ENCODE measurements around the gene COPS7A.

COPS7A gene, protein sequence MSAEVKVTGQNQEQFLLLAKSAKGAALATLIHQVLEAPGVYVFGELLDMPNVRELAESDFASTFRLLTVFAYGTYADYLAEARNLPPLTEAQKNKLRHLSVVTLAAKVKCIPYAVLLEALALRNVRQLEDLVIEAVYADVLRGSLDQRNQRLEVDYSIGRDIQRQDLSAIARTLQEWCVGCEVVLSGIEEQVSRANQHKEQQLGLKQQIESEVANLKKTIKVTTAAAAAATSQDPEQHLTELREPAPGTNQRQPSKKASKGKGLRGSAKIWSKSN

DNA sequence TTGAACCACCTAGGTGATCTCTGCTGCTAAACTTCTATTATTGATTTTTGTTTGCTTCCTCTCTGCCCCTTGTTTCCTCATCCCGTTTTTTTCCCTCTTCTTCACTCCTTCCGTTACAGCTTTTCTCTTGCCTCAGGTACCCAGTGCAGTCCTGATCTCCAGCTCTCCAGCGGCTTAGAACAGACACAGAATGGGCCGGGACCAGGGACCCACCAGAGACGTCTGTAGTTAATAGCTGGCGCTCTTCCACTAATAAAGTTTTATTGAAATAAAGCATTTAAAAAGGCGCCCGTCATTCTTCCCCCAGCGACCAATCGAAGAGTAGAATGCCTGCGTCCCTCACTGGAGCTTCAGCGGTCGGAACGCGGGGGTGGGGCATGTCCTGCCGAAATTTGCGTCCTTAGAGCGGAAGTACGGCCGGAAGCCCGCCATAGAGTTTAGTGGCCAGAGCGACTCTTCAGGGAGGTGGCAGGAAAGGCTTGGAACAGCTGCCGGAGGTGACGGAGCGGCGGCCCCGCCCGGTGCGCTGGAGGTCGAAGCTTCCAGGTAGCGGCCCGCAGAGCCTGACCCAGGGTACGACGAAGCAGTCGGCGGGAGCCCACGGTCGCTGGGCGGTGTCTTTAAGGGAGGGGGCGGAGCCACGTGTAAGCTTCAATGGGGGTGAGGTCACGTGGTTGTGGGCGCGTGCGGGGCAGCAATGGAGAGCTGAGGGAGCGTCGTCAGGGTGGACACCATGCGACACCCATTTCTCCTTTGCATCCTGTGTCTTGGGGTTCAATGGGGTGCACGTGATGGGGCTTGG is at the start of gene COPS7A:
Gene COPS7A, plus strand, starts transcription at position 440 of the 802 bp plus-strand sequence. CDS start 611 bp downstream, outside the sequence.
- H3K4me3 ChIP-seq (ENCODE audit: low read length) = peak within 1 kb of the TSS; percentile 79
- peak within 1 kb of the TSS; percentile 82 for H3K9ac ChIP-seq (ENCODE audit: low read depth, low read length)
- H3K9me3 ChIP-seq (ENCODE audit: insufficient read depth, low read depth, low read length) = no peaks in the 10 kb centered on the region

DNA sequence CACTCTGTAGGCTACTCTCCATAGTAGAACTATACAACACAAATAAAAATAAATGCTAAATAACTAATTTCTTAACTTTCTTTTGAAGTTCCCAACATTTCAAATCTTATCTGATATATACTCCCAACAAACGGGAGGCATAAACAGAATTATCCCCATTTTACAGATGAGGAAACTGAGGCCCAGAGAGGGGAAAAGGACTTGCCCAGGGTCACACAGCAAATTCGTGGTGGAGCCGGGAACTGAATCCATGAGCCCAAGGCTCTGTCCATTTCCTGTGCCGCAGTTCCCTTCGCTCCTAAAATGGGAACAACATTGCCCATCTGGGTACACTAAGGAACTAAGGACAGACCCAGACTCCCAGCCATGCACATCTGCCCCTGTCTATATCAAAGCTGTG is 46.9 kb upstream of the COPS7A start:
- Histone ChIP-seq H3K36me3 (ENCODE audit: insufficient read depth, low read depth, low read length) (peaks cover 94% of the 10 kb centered on the region), H3K27me3 (ENCODE audit: insufficient read depth, low read length) (no peaks in the 10 kb centered on the region), H3K27ac (ENCODE audit: low read length) (no peak overlapping the region), H3K4me3 (ENCODE audit: low read length) (no peak overlapping the region), H3K9me3 (ENCODE audit: insufficient read depth, low read depth, low read length) (no peaks in the 10 kb centered on the region), H3K4me1 (ENCODE audit: insufficient read depth, low read length) (no peaks in the 10 kb centered on the region), H3K9ac (ENCODE audit: low read depth, low read length) (no peak overlapping the region)

More for the DNA sequence above, at the start of gene COPS7A:
- H3K4me1 ChIP-seq (ENCODE audit: insufficient read depth, low read length) = peaks cover 6% of the 10 kb centered on the region; the same call in 1 of the 2 replicates
- H3K36me3 ChIP-seq (ENCODE audit: insufficient read depth, low read depth, low read length) = peaks cover 16% of the 10 kb centered on the region
- H3K27ac ChIP-seq (ENCODE audit: low read length) = peak within 1 kb of the TSS; percentile 85
- peaks cover 7% of the 10 kb centered on the region; the same call in 1 of the 2 replicates for H3K27me3 ChIP-seq (ENCODE audit: insufficient read depth, low read length)

DNA sequence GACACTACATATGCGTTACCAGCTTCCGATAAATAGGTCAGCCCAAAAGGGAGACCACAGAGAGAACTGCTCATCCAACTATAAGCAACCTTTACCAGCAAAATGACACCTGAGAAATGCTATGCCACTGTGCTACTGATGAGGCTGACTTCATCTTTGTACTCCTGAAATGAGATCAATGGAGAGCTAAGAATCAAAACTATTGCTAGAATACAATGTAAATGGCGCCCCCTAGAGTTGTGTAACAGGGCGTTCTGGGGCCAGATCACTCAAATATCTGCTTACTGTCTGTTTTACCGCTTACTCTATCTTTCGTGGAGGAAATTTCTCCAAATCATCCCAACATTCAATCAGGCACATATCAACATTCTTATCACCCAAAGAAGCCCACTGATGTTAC is 39.2 kb upstream of the COPS7A start:
- Histone ChIP-seq H3K27me3 (ENCODE audit: insufficient read depth, low read length) (no peaks in the 10 kb centered on the region), H3K36me3 (ENCODE audit: insufficient read depth, low read depth, low read length) (peaks cover 50% of the 10 kb centered on the region), H3K9ac (ENCODE audit: low read depth, low read length) (no peak overlapping the region)

DNA sequence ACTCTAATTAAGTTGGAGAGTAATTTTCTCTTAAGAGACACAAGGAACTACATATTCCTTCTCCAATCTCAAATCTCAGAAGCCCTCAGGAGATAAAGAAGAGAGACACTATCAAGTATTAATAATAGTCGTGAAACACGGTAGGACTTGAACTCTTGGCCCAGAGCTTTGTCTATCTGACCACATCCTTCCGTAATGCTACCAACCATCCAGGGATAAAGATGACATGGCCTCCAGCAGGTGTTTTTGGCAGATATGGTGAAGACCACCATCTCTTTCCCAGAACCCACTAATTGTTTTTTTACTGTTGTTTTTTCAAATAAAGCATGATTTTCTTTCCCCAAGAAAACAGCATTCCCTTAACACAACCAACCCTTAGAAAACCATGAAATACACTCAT is 38.0 kb upstream of the COPS7A start:
- no peak overlapping the region for H3K27ac ChIP-seq (ENCODE audit: low read length)
- H3K36me3 ChIP-seq (ENCODE audit: insufficient read depth, low read depth, low read length) = peaks cover 39% of the 10 kb centered on the region
- peaks cover 6% of the 10 kb centered on the region; the same call in 1 of the 2 replicates for H3K4me1 ChIP-seq (ENCODE audit: insufficient read depth, low read length)
- H3K27me3 ChIP-seq (ENCODE audit: insufficient read depth, low read length) = no peaks in the 10 kb centered on the region
- no peaks in the 10 kb centered on the region for H3K9me3 ChIP-seq (ENCODE audit: insufficient read depth, low read depth, low read length)
- H3K9ac ChIP-seq (ENCODE audit: low read depth, low read length) = no peak overlapping the region
- no peak overlapping the region for H3K4me3 ChIP-seq (ENCODE audit: low read length)

More for the DNA sequence above, 39.2 kb upstream of the COPS7A start:
- H3K9me3 ChIP-seq (ENCODE audit: insufficient read depth, low read depth, low read length) = no peaks in the 10 kb centered on the region
- no peak overlapping the region for H3K27ac ChIP-seq (ENCODE audit: low read length)
- H3K4me3 ChIP-seq (ENCODE audit: low read length) = no peak overlapping the region
- H3K4me1 ChIP-seq (ENCODE audit: insufficient read depth, low read length) = peaks cover 6% of the 10 kb centered on the region; the same call in 1 of the 2 replicates

DNA sequence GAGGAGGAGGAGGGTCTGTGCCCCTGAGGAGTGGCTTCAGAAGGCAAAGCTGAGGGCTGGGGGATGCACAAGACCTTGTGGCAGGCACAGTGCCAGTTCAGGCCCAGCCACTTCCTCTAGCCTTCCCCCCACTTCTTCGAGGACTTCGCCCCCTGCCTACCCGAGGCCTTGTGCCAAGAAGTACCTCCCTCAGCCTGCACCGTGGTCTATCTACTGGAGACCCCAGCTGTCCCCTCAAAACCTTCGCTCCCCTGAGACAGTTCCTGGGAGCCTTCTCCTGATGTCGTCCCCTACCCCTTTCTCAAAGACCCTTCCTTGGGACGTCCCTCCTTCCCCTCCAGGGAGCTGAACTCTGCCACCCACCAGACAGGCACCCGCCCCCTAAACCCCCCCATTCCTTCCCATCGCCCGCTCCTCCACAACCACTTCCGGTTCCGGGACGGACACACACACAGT is 35.3 kb upstream of the COPS7A start:
- peak overlapping the region; percentile 60 for H3K27ac ChIP-seq (ENCODE audit: low read length)
- H3K4me3 ChIP-seq (ENCODE audit: low read length) = peak overlapping the region; percentile 88
- H3K4me1 ChIP-seq (ENCODE audit: insufficient read depth, low read length) = peaks cover 6% of the 10 kb centered on the region; the same call in 1 of the 2 replicates
- H3K9me3 ChIP-seq (ENCODE audit: insufficient read depth, low read depth, low read length) = no peaks in the 10 kb centered on the region
- peak overlapping the region; percentile 94 for H3K9ac ChIP-seq (ENCODE audit: low read depth, low read length)
- peaks cover 22% of the 10 kb centered on the region; the same call in 1 of the 2 replicates for H3K36me3 ChIP-seq (ENCODE audit: insufficient read depth, low read depth, low read length)
- H3K27me3 ChIP-seq (ENCODE audit: insufficient read depth, low read length) = no peaks in the 10 kb centered on the region

DNA sequence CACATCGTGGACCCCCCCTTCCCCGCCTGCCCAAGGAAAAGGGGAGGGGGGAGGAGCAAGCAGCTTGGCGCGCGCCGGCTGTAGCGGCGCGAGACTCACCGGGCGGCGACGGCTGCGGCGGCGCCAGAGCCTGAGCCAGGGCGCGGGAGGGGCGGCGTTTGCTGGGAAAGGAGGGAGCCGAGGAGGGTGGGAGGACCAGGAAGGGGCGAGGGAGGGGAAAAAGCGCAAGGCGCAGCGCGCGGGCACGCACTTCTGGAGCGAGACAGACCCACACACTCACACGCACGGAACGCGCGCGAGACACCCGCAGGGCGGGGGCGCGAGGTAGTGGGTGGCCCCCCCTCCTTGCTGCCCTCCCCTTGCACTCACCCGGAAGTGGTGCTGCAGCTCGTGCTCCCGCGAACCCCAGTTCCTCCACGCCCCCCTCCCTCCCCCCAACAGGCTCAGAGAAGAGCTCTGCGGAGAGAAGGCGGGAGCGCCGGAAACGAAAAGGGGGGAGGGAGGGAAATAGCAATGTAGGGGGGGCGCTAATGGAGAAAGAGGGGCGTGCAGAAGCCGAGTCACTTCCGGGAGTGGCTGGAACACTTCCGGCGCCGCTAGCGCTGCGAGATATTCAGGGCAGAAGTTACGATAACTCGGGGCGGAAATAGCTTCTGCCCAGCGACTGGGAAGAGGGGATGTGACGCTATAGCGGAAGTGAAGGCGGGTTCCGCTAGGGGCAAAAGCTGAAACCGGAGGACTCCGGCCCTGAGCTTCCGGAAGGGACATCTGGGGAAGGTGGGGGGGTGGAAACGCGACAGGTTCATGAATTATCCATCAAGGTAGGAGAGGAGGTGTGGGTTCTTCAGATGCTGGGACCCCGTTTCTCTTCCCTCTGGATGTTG is 34.6 kb upstream of the COPS7A start, which contains the start of gene ZNF384:
Gene ZNF384, minus strand, starts transcription at position 377 of the 884 bp plus-strand sequence. CDS start 9,855 bp downstream, outside the sequence.
- Histone ChIP-seq H3K27me3 (ENCODE audit: insufficient read depth, low read length) (no peaks in the 10 kb centered on the region), H3K27ac (ENCODE audit: low read length) (peak within 1 kb of the TSS; percentile 60), H3K4me3 (ENCODE audit: low read length) (peak within 1 kb of the TSS; percentile 88), H3K9ac (ENCODE audit: low read depth, low read length) (peak within 1 kb of the TSS; percentile 94), H3K9me3 (ENCODE audit: insufficient read depth, low read depth, low read length) (no peaks in the 10 kb centered on the region), H3K36me3 (ENCODE audit: insufficient read depth, low read depth, low read length) (peaks cover 16% of the 10 kb centered on the region; the same call in 1 of the 2 replicates), H3K4me1 (ENCODE audit: insufficient read depth, low read length) (peaks cover 6% of the 10 kb centered on the region; the same call in 1 of the 2 replicates)

DNA sequence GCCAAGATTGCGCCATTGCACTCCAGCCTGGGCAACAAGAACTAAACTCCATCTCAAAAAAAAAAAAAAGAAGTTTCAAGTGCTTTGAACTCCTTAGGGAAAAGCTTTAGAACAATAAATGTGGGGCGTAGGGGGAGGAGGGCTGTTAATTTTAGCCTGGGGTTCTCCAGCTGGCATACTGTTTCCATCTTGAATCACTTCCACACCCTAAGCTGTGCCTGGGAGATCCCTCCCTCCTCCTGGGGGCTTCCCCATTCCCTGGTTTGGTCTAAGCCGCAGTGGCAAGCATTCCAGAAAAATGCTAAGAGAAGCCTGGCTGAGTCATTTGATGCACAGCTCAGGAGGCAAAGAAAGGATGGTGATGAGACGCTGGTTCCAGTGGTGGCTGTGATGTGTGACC is 32.4 kb upstream of the COPS7A start:
- H3K9ac ChIP-seq (ENCODE audit: low read depth, low read length) = no peak overlapping the region

DNA sequence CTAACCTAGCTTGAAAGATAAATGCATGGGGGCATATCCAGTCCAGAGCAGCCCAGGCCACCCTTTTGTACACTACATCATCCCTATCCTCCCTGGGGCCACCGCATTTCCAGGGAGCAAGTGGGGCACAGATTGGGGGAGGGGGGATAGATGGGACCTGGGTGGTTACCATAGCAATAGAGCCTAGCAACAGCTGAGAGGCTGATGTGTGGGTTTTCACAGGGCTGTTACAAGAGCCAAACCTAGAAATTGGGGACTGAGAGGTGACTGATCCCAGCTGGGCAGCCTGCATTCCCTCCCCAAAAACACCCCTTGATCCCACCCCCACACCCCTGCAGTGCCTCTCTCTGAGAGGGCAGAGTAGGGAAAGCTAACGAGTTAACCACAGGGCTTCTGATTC is 31.0 kb upstream of the COPS7A start:
- Histone ChIP-seq H3K27ac (ENCODE audit: low read length) (no peak overlapping the region), H3K9ac (ENCODE audit: low read depth, low read length) (no peak overlapping the region), H3K4me1 (ENCODE audit: insufficient read depth, low read length) (peaks cover 2% of the 10 kb centered on the region; the same call in 1 of the 2 replicates), H3K9me3 (ENCODE audit: insufficient read depth, low read depth, low read length) (no peaks in the 10 kb centered on the region), H3K4me3 (ENCODE audit: low read length) (no peak overlapping the region), H3K36me3 (ENCODE audit: insufficient read depth, low read depth, low read length) (peaks cover 8% of the 10 kb centered on the region; the same call in 1 of the 2 replicates), H3K27me3 (ENCODE audit: insufficient read depth, low read length) (no peaks in the 10 kb centered on the region)

More for the DNA sequence above, 32.4 kb upstream of the COPS7A start:
- Histone ChIP-seq H3K27me3 (ENCODE audit: insufficient read depth, low read length) (no peaks in the 10 kb centered on the region), H3K27ac (ENCODE audit: low read length) (no peak overlapping the region), H3K4me1 (ENCODE audit: insufficient read depth, low read length) (peaks cover 6% of the 10 kb centered on the region; the same call in 1 of the 2 replicates), H3K4me3 (ENCODE audit: low read length) (no peak overlapping the region), H3K9me3 (ENCODE audit: insufficient read depth, low read depth, low read length) (no peaks in the 10 kb centered on the region), H3K36me3 (ENCODE audit: insufficient read depth, low read depth, low read length) (peaks cover 14% of the 10 kb centered on the region; the same call in 1 of the 2 replicates)

DNA sequence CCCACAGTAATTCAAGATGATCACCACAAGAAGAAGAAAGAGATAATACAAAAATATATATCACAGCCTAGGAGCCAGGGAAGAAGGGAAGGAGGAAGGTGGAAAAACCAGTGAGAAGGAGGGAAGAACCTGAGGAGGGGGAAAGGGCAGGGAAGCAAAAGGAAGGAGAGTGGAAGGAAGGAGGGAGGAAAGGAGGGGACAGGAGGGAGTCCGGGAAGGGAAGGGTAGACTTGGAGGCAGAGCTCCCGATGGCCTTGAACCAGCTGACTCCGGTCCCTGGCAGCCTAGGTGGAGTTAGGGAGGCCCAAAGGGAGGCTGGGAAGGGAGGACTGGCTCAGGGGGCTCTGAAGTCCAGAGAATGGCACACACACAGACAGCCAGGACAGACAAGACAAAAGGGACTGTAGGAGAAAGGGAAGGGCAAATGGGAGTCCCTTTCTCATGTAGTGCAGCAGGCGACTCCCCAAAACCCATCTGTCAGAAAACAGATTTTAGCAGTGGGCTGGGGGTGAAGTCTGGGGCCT is 30.0 kb upstream of the COPS7A start:
- Histone ChIP-seq H3K27me3 (ENCODE audit: insufficient read depth, low read length) (peaks cover 8% of the 10 kb centered on the region), H3K4me3 (ENCODE audit: low read length) (no peak overlapping the region), H3K36me3 (ENCODE audit: insufficient read depth, low read depth, low read length) (peaks cover 8% of the 10 kb centered on the region; the same call in 1 of the 2 replicates), H3K27ac (ENCODE audit: low read length) (no peak overlapping the region), H3K4me1 (ENCODE audit: insufficient read depth, low read length) (no peaks in the 10 kb centered on the region; the same call in 1 of the 2 replicates), H3K9ac (ENCODE audit: low read depth, low read length) (no peak overlapping the region), H3K9me3 (ENCODE audit: insufficient read depth, low read depth, low read length) (no peaks in the 10 kb centered on the region)

DNA sequence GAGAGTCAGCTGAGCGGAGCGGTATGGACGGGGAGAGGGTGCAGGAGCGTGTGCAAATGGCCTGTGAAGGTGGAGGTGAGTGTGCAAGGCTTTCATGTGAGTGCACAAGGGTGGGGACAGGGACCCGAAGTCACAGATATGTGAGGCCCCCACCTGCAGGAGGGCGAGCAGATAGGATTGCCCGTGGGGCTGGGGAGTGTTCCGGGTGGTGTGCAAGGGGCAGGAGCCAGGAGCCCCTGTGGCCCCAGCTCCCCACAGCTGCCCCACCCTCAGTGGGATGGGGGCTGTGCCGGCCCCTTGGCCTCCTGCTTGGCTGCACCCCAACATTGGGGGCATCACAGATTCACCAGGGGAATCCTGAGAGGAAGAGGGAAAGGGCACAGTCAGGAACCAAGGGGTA is 29.1 kb upstream of the COPS7A start:
- Histone ChIP-seq H3K9me3 (ENCODE audit: insufficient read depth, low read depth, low read length) (no peaks in the 10 kb centered on the region), H3K36me3 (ENCODE audit: insufficient read depth, low read depth, low read length) (peaks cover 8% of the 10 kb centered on the region; the same call in 1 of the 2 replicates), H3K9ac (ENCODE audit: low read depth, low read length) (no peak overlapping the region), H3K4me1 (ENCODE audit: insufficient read depth, low read length) (no peaks in the 10 kb centered on the region; the same call in 1 of the 2 replicates), H3K27me3 (ENCODE audit: insufficient read depth, low read length) (peaks cover 16% of the 10 kb centered on the region), H3K4me3 (ENCODE audit: low read length) (no peak overlapping the region), H3K27ac (ENCODE audit: low read length) (no peak overlapping the region)
